Hepatocyte (in vitro differentiated cells): ENCODE results near the gene RCAN2.

Source experiments
- EZH2 ChIP-seq: fragments of 200-600 bp; sonication (generic); IDR thresholded peaks from 2 replicates; pipeline ENCODE4 v1.6.1; 2016; ENCODE audit warnings: antibody characterized with exemption, mild to moderate bottlenecking, borderline replicate concordance
- EZH2phosphoT487 ChIP-seq: fragments of 200-600 bp; sonication (generic); IDR thresholded peaks from one replicate; pipeline ENCODE4 v1.6.1; 2018; ENCODE audit warnings: antibody characterized with exemption, mild to moderate bottlenecking, low read depth, moderate library complexity; ENCODE audit not compliant: unreplicated experiment, severe bottlenecking
- TF ChIP-seq, protein P1 (sequence below): fragments of 200-600 bp; sonication (generic); IDR thresholded peaks from 2 replicates; pipeline ENCODE4 v1.5.1; 2016; ENCODE audit warnings: antibody characterized with exemption, mild to moderate bottlenecking; ENCODE audit not compliant: poor library complexity

DNA sequence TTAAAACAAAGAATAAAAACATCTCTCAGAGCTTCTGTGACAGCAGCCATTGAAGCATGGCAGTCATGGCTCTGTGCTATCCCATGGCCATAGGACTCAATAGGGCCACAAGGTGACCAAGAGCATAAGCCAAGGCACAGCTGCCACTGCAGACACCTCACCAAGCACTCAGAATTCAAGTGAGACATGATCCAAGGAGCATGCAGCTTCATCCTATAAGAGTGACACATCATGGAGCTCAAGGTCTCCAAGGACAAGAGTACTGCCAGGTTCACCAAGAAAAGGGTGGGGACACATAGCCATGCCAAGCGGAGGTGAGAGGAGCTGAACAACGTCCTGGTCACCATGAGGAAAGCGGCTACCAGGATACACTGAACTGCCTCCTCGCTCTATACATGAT, 53.0 kb downstream of the RCAN2 start:
- TF ChIP-seq, protein P1, sequence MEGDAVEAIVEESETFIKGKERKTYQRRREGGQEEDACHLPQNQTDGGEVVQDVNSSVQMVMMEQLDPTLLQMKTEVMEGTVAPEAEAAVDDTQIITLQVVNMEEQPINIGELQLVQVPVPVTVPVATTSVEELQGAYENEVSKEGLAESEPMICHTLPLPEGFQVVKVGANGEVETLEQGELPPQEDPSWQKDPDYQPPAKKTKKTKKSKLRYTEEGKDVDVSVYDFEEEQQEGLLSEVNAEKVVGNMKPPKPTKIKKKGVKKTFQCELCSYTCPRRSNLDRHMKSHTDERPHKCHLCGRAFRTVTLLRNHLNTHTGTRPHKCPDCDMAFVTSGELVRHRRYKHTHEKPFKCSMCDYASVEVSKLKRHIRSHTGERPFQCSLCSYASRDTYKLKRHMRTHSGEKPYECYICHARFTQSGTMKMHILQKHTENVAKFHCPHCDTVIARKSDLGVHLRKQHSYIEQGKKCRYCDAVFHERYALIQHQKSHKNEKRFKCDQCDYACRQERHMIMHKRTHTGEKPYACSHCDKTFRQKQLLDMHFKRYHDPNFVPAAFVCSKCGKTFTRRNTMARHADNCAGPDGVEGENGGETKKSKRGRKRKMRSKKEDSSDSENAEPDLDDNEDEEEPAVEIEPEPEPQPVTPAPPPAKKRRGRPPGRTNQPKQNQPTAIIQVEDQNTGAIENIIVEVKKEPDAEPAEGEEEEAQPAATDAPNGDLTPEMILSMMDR, result no peak
- TF ChIP-seq EZH2, result no peak
- TF ChIP-seq EZH2phosphoT487, result no peak
